MM.1S (cell line): ENCODE measurements around the gene REX1BD.

Experiments
- CTCF ChIP-seq: fragments of 300-600 bp; sonication (generic); IDR thresholded peaks from 2 replicates; pipeline ENCODE4 v1.5.1; 2016; ENCODE audit warnings: antibody characterized with exemption, low read length, mixed read lengths
- EZH2 ChIP-seq: fragments of 300-600 bp; sonication (generic); optimal IDR thresholded peaks from 2 replicates; pipeline ENCODE3; 2017; ENCODE audit warnings: low read depth, mild to moderate bottlenecking, antibody characterized with exemption, low read length, mixed read lengths

- TF ChIP-seq CTCF (no peak), EZH2 (no peak)
Observed at GRCh38 chr19:18618236-18618635, 29.6 kb downstream of the REX1BD start.
